ENCODE results near the gene ZNF232.
"Not testable (repeated sequence)": the region's sequence is repeated elsewhere in the genome, so short reads cannot be mapped to it uniquely, and the experiment has no call there.

Gene ZNF232

DNA sequence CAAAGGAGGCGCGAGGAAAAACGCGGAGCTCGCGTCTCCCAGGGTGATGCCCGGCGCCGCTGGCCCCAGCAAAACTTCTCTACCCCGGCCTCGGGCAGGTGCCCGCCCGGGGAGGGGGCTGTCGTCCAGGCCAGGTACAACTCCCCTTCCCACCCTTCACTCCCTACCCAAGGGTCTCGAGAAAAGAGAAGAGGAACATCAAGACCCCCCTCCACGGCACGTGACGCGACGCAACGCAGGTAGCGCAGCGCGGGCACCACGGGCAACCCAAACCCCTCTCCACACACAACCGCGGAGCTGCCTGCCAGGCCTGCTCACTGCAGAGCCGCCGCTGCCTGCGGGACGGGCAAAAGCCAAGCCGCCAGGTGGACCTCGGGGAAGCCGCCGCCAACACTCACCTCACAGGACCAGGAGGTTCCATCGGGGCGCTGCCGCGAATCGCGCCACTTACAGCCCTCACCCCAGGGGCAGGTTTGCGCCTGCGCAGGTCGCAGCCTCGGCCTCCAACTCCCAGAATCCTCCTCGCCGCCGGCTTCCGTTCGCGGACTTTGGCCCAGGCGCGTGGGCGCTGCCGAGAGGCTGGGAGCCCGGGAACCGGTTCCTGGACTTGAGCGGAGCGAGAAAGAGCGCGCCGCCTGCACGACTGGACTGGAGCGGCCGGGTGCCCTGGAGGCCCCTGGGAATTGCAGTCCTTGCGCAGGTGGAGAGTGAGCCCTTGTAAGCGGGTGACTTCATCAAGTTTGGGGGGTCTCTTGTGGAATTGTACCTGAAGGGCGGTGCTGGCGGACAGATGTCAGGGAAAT lies at the start of gene ZNF232:
TSS of gene ZNF232 (minus strand) at position 477 of the 803 bp plus-strand sequence. CDS start at position 421, 56 bp downstream.
- DNase-seq (ENCODE audit: low spot score) = peak; percentile 99

DNA sequence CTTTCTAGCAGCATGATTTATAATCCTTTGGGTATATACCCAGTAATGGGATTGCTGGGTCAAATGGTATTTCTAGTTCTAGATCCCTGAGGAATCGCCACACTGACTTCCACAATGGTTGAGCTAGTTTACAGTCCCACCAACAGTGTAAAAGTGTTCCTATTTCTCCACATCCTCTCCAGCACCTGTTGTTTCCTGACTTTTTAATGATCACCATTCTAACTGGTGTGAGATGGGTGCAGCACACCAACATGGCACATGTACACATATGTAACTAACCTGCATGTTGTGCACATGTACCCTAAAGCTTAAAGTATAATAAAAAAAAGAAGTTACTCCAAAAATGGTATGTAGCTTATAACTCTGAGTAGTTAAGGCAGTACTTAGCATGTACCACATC lies 49.0 kb upstream of the ZNF232 start:
- DNase-seq (ENCODE audit: low spot score) = not testable (repeated sequence)

DNA sequence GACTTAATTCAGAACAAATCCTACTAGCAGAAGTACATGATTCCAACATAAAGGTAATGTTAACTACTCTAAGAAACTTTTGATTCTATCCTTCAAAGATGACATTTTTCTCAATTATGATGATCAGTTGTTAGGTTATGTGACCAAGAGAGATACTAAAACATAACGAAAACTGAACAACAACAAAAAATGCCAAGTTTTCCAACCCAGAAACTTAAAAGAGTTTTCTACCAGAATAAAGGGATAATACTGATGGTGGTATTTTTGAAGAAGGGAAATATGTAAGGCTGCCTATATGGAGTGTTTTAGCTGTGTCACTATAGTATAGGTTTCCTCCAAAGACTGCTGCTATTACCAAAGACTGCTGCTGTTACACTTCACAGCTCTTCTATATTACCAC lies 34.4 kb upstream of the ZNF232 start:
- DNase-seq (ENCODE audit: low spot score) = not testable (repeated sequence)

DNA sequence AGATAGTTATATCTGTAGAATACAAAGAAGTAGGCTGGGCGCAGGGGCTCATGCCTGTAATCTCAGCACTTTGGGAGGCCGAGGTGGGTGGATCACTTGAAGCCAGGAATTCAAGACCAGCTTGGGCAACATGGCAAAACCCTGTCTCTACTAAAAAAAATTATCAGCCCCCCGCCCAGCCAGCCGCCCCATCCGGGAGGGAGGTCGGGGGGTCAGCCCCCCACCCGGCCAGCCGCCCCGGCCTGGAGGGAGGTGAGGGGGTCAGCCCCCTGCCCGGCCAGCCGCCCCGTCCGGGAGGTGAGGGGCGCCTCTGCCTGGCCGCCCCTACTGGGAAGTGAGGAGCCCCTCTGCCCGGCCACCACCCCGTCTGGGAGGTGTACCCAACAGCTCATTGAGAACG lies 31.2 kb upstream of the ZNF232 start:
- not testable (repeated sequence) for DNase-seq (ENCODE audit: low spot score)

DNA sequence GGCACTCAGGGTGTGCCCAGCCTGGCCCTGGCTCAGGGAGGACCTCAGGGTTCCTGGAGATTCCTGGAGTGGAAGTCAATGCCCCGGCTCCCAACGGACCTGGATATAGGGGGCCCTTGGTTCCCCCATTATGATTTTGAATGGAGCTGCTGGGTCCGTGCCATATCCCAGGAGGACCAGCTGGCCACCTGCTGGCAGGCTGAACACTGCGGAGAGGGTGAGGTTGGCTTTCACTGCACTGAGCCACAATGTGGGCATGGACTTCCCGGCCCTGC lies 27.7 kb upstream of the ZNF232 start:
- DNase-seq (ENCODE audit: low spot score) = no peak

DNA sequence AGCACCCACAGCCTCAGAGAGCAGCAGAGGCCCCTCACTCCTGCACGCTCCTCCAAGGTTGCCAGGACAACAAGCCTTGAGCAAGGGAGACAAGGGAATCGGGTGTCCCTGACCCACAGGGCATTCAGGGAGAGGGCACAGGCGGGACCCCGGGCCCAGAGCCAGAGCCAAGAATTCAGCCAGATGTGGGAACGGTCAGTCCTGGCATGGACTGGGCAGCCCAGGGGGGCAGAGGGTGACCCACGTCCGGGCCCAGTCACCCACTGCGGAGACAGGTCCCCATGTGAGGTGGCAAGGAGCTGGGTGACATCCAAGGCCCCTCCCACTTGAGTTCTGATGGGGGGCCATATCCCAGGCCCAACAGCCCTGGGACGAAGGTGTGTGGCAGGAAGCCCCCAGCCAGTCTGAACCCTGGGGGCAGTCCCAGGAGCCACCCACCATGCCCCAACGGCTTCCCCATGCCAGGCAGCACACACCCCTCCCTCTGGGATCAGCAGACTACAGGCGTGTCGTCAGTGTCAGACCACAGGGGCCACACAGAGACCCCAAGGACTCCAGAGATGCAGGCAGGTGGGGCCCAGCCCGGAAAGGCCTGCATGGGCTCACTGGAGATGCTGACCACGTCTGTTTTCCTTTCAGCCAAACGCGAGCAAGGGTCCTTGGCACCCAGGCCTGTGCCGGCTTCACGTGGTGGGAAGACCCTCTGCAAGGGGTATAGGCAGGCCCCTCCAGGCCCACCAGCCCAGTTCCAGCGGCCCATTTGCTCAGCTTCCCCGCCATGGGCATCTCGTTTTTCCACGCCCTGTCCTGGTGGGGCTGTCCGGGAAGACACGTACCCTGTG lies 27.2 kb upstream of the ZNF232 start:
- no peak for DNase-seq (ENCODE audit: low spot score)

DNA sequence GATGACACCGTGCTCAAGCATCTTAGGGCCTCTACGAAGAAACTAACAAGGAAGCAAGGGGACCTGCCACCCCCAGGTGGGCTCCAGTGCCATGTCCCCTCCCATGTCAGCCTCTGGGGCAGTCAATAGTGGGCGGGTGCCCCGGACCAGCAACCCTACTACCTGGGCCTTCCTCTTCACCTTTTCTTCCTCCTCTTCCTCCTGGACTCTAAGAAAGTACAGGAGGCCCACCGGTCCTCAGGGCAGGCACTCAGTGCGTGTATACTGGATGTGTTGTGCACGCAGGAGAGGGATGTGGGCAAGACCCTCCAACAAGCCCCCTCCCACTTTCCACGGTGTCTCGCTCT lies 26.5 kb upstream of the ZNF232 start:
- DNase-seq (ENCODE audit: low spot score) = not testable (repeated sequence)

DNA sequence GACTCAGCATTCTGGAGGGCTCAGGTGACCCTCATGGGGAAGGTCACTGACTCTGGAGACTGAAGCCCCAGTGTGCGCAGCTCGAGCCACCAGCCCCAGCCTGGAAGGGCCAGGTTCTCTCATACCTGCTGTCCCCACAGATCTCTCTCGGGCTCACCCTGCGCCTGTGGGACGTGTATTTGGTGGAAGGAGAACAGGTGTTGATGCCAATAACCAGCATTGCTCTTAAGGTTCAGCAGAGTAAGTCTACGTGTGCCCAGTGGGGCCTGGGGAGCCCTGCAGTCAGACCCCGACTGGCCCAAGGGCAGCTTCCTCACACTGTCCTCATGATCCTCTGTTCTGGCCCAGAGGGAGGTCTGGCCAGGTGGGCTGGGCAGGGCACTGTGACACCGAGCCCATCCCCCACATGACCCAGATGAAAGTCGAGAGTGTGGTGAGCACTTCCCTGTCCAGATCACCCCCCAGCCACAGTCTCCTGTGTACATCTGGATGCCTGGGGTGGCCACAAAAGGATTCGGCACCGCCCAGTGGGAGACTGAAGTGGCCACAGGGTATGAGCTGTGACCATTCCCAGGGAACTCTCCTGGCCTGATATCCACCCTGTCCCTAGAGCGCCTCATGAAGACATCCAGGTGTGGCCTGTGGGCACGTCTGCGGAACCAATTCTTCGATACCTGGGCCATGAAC lies 26.0 kb upstream of the ZNF232 start:
- not testable (repeated sequence) for DNase-seq (ENCODE audit: low spot score)

DNA sequence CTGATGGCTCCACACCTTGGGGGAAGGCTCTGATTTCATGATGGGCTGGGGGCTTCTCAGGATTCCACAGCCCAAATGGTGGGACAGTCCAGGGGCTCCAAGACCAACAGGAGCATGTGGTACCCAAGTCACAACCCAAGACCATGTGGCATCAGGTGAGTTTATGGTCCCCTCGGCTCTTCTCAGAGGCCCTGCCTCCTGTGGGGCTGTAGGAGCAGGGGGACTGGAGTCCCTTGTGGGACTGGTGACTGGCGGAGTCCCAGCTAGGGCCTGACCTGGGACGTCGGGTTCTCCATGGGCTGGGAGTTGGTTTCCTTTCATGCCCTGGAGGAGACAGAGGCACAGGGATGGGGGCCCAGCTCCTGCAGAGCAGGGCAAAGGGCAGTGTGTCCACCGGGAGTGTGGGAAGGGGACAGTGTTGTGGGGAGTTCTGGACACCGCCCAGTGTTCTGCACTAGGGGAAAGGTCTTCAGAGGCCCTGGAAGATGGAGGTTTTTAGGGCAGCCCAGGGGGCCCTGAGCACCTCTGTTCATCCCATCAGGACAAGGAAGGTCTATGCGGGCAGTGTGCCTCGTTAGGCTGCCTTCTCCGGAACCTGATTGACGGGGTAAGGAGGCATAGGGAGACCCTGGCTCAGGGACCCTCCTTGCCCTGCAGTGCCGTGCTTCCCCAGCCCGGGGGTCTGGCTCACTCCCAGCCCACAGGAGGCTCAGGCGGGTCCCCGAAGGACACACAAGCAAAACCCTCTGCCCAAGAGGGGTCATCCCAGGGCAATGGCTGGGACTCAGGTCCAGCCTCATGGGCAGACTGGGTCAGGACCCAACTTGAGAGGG lies 25.1 kb upstream of the ZNF232 start:
- DNase-seq (ENCODE audit: low spot score) = not testable (repeated sequence)

DNA sequence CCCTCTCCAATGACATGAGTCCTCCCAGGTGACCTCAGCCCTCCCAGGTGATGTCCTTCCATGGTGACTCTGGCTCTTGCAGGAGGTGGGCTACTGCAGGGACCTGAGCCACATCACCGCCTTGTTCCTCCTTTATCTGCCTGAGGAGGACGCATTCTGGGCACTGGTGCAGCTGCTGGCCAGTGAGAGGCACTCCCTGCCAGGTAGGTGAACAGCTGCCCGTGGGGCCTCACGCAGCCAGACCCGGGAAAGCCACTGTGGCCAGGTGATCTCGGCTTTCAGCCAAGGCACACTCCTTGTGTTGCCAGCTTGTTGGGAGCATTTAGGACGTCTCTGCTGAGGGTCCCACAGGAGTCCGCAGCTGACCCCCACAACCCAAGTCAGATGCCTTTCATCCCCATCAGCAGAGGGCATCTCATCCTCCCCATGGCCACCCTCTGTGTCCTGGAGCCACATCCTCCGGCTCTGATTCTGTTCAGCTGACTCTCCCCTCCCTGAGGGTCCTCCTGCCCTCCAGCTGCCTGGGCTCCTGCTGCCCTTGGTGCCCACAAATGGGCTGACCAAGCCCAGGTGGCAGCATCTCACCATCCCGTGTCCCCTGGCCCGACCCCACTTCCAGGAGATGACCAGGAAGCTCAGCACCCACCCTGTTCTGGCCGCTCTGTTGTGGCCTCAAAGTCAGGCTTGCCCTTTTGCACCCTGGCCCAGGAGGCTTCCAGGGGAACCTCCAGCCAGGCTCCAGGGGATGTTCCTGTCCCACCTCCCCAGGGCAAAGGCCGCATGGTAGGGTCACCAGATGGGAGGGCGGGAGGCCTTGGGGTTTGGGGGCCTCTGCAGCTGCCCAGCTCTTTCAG lies 24.3 kb upstream of the ZNF232 start:
- DNase-seq (ENCODE audit: low spot score) = no peak

DNA sequence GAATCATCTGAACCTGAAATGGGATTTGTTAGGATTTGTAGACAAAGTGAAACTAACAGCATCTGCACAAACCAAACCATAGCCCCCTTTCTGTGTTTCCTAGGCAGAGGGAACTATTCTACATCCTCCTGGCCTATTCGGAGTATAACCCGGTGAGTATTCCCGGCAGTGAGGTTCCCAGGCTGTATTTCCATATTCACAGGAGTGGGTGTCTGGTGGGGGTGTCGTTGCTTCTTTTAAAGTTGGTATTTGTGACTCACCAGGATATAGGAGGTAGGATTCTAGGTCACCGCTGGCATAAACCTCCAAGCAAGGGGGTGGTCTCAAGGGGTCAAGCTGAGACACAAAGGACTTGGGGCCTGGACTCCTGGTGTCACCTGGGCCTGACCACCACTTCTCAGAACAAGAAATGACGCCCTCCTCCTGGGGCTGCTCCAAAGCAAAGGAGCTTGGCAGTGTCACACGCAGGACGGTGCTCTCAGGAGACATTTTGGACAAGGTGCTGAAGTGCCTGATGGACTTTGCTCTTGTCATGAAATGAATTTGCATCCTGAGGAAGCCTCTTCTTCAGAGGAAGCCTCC lies 23.5 kb upstream of the ZNF232 start:
- not testable (repeated sequence) for DNase-seq (ENCODE audit: low spot score)

DNA sequence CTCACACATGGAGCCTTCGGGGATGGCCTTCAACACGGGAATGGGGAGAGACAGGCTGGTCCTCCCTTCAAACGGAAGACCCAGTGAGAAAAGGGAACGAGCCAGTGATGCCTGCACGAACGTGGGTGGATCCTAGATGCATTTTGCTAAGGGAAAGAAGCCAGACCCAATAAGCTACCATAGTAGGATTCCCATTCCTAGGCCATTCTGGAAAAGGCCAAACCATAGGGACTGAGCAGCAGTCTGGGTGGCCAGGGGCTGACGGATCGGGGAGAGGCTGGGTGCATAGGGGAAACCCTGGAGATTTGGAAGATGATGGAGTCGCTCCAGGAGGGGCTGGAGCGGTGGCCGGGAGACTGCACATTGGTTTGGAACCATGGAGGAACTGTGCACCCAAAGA lies 22.9 kb upstream of the ZNF232 start:
- not testable (repeated sequence) for DNase-seq (ENCODE audit: low spot score)

DNA sequence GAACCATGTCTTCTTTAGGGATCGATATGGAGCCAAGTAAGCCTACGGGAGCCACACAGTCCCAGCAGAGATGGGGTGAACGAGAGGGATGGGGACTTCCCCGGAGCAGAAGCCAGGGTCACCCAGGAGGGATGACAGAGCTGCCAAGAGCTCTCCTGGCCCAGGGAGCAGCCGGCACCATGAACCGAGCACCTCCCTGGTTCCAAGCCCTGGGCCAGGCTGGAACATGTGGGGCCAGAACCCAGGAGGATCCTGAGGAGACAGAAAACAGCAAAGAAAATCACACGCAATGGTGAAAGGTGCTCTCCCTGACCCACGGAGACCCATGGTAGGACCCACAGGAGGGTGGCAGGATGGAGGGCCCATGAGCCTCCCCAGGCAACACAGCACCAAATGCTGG lies 22.3 kb upstream of the ZNF232 start:
- not testable (repeated sequence) for DNase-seq (ENCODE audit: low spot score)

DNA sequence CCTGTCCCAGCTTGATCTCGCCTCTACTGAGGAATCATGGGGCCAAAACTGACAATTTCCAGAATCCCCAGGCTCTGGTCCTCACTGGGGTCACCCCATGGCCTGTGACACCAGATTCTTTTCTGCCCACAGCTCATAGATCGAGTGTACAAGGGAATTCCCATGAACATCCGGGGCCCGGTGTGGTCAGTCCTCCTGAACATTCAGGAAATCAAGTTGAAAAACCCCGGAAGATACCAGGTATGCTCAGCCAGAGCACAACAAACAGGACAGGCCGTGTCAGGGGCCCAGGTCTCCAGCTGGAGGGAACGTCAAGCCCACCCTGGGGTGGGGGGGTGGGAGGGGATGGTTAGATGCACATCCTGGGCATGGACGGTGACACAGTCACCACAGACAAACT lies 21.6 kb upstream of the ZNF232 start:
- DNase-seq (ENCODE audit: low spot score) = no peak

DNA sequence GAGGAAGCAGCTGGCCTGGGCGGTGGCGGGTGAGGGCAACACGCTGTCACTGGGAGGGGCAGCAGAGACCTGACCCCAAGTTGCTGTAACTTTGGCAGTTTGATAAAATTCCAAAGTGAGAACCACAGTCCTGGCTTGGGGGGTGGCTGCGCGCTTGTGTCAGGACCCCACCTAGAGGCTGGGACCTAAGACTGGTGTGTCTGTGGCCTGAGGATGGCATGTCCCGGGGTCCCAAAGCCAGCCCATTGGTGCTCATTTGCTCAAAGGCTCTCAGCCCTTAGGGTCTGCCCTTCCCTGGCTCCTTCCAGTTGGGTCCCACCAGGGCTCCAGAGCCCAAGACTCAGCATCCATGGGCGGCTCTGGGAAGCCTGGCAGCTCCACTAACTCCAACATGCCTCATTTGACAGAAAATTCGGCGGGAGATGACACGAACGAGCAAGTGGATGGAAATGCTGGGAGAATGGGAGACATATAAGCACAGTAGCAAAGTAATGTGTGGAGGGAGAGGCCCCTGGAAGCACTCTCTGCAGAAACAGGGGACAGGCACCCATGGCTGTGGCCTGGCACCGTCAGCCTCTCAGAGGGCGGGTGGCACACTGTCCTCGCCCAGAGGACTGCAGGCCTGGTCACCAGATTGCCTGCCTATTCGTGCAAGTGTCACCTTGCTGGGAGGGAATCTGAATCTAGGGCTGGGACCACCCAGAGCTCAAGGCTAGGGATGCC lies 21.0 kb upstream of the ZNF232 start:
- not testable (repeated sequence) for DNase-seq (ENCODE audit: low spot score)

DNA sequence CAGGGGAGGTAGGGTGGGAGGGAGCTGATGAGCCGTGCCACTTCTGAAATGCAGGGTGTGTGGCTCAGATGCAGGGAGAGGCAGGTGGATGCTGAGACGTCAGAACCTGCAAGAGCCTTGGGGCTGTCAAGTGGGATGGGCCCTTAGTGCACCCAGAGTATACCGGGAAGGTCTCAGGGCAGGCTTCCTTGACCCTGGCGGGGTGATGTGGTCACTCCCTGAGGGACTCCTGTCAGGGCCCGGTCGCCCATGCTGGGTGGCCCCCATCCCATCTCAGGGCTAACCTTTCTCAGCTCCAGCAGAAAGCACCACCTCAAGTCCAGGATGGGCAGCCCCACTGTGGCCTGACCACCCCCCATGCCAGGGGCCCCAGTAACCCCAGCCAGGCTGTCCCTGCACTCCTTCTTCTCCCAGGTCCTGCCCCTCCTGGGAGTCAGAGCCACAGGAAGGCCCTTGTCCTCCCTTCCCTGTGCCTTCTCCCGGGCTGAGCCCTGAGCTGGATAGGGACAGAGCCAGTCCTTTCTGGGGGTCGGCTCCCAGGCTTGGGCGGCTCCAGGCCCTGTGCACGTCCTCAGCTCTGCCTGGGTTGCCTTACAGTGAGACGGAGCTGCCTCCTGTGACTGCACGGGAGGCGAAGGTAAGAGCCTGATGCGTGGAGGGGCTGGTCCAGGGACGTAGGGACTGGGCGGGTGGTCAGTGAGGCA lies 20.3 kb upstream of the ZNF232 start:
- not testable (repeated sequence) for DNase-seq (ENCODE audit: low spot score)

DNA sequence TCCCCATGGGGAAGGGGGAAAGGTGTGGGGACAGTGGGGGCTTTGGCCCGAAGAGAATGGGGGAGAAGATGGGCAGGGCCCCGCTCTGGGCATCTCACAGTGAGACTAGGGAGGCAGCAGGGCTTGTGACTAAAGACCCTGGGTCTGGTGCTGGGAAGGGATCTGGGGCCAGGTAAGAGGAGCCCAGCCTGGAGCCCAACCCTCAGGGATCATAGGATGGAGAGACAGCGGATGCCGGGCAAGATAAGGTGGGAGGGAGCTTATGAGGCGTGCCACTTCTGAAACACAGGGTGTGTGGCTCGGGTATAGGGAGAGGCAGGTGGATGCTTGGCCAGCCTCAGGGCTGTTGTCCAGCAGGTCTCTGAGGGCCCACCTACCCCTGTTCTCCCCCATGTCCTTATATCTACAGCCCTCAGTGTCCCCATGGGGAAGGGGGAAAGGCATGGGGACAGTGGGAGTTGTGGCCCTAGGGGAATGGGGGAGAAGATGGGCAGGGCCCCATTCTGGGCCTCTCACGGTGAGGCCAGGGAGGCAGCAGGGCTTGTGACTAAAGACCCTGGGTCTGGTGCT lies 19.6 kb upstream of the ZNF232 start:
- DNase-seq (ENCODE audit: low spot score) = no peak

DNA sequence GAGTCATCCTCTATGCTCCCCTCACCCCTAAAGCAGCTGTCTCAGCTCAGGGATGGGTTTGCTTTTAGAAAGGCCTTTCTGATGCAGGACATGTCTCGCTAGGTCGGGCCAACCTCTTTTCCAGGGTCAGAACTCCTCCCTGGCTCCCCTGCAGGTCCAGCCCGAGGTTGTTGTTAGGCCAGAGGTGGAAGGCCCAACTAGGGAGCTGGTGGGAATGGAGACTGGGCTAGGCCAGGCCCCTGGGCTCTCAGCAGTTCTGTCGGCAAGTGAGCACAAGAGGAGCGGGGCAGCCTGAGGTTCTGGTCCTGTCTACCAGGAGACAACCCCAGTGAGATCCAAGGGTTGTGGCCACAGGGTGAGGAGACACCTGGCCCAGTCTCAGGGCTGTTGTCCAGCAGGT lies 19.0 kb upstream of the ZNF232 start:
- not testable (repeated sequence) for DNase-seq (ENCODE audit: low spot score)

DNA sequence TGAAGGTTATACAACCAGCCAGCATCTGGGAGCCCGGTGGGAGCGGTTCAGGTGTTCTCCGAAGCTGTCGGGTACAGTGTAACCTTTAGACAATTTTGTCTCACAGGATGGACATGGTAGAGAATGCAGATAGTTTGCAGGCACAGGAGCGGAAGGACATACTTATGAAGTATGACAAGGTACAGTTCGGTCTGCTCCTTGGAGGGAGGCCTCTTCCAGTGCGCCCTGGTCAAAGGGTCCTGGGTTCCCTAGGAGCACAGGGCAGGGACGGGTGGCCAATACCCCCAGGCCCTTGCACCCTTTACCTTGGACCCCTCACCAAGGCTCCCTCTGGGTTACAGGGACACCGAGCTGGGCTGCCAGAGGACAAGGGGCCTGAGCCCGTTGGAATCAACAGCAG lies 18.6 kb upstream of the ZNF232 start:
- DNase-seq (ENCODE audit: low spot score) = not testable (repeated sequence)
